Urinary bladder (tissue), 4 donors: ENCODE data around the gene SHISA5. TPM values are rescaled to one million over a fixed set of nuclear protein-coding genes. Genes with fewer than 3 reads are reported as not detected.

Source experiments
- DNase-seq: peaks from one replicate; pipeline ENCODE4 v3.0.0-alpha.2; 2015; ENCODE audit errors: extremely low spot score
- H3K27ac ChIP-seq: one replicate; pipeline ENCODE4 v1.5.1; 2013; ENCODE audit warnings: low read depth, mild to moderate bottlenecking, moderate library complexity
- H3K36me3 ChIP-seq: one replicate; pipeline ENCODE4 v1.6.1; 2013; ENCODE audit warnings: mild to moderate bottlenecking, moderate library complexity; ENCODE audit not compliant: insufficient read depth
- H3K4me1 ChIP-seq: one replicate; pipeline ENCODE4 v1.6.1; 2013; ENCODE audit warnings: mild to moderate bottlenecking, moderate library complexity; ENCODE audit not compliant: insufficient read depth
- H3K4me3 ChIP-seq: one replicate; pipeline ENCODE4 v1.5.1; 2013; ENCODE audit warnings: low read depth, low read length
- WGBS: extraction: QIAGEN DNeasy Blood & Tissue Kit; methylation state at CpG from one replicate; pipeline ENCODE4 v1.1.7; 2013; 5-methylcytosine and 5-hydroxymethylcytosine counted together
- polyA plus RNA-seq: library from polyadenylated mRNA; stranded (reverse); fragments of 200-250 nt; gene quantifications from one replicate; pipeline ENCODE4 v1.2.3, GENCODE V29; 2013
- total RNA-seq: library from RNA; depleted of rRNA; stranded (reverse); fragments of >200 nt; gene quantifications from one replicate; pipeline ENCODE4 v1.2.3, GENCODE V29; 2014
- donor health status: healthy with polysubstance abuse.
- donor health status: healthy.

SHISA5 gene
- total and polyA plus RNA-seq, 2 donors: 62.5 to 209 TPM

DNA sequence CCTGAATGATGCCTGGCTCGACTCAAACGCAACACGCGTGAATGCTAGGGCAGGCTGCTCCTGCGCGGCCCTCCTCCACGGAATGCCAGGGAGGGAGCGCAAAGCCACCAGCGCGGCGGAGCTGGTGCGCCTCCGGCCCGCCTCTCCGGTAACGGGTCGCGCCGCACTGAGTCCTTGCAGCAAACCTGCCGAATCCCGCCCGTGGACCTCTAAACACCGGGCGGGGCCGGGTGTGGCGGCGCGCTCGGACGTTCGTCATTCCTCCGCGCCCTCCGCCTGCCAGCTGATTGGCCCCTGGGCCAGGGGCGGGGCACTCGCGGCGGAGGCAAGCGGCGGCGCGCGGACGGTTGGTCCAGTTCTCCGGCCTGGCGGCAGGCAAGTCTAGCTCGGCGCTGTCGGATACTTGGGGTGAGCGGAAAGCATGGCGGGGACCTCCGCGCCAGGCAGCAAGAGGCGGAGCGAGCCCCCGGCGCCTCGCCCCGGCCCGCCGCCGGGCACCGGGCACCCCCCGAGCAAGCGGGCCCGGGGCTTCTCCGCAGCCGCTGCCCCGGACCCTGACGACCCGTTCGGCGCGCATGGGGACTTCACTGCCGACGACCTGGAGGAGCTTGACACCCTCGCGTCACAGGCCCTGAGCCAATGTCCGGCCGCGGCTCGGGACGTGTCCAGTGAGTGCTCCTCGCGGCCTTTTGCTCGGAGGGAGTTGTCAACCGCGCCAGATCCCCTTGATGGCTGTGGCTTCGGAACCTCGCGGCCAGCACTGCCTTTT, 57.4 kb downstream of the SHISA5 start, which contains the start of gene ATRIP:
Gene ATRIP (plus strand): TSS at position 313 of the 769 bp plus-strand sequence. CDS start 109 bp downstream, at position 422.
- Histone ChIP-seq H3K4me1 (no peaks in the 10 kb centered on the region), H3K27ac (peak within 1 kb of the TSS; percentile 81), H3K36me3 (no peaks in the 10 kb centered on the region), H3K4me3 (peak within 1 kb of the TSS; percentile 62)
- peak; percentile 54 for DNase-seq
- under 1% methylated on average over 91 of the region's 91 CpGs for WGBS

DNA sequence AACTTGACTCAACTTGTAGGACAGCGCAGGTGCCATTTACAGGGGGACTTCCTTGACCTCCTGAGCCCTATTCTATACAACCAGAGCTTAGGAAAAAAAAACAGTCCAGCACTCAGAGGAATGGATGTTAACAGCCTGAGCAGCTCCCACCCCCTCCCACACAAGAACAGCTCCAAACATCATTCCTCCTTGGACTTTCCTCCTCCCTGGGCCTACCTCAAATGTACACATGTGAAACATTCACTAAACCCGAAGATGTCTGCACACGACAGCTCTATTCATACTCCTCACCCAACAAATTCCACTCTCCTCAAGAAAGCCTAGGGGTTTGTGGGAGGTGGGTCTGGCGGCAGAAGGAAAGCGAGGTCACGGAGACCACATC, 57.9 kb downstream of the SHISA5 start:
- WGBS: 10% methylated on average over 6 of the region's 6 CpGs
- DNase-seq: no peak
- H3K27ac ChIP-seq: peak overlapping the region; percentile 68
- peak overlapping the region; percentile 62 for H3K4me3 ChIP-seq
- no peaks in the 10 kb centered on the region for H3K4me1 ChIP-seq
- H3K36me3 ChIP-seq: no peaks in the 10 kb centered on the region

DNA sequence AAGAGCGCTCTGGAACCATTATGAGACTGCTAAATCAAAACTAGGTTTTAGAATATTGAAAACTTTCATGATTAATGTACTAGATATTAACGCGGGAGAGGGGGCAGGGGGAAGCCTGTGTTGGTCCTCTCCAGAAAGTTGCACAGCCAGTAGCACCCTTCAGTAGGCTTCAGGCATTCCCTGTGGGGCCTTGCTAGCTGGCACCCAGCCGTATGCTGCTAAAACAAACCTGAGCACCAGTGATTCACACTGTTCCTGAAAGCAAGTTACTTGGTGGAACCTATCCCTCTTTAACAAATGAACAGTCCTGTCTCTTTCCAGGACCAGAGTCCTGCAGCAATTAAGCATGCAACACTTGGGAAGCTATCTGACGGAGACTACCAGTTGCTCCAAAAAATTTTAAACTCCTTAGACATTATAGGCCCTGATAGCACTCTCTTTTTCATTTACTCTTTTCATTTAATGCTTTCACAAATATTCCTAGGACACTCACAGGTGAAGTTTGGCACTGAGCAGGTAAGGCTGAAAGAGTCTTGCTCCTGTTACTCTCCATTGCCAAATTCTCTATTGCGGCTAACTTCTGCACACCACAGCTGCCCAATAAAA, 58.6 kb downstream of the SHISA5 start:
- H3K36me3 ChIP-seq: no peaks in the 10 kb centered on the region
- no peak overlapping the region for H3K4me3 ChIP-seq
- WGBS: 79% methylated on average over 6 of the region's 6 CpGs
- no peaks in the 10 kb centered on the region for H3K4me1 ChIP-seq
- DNase-seq: no peak
- no peak overlapping the region for H3K27ac ChIP-seq

DNA sequence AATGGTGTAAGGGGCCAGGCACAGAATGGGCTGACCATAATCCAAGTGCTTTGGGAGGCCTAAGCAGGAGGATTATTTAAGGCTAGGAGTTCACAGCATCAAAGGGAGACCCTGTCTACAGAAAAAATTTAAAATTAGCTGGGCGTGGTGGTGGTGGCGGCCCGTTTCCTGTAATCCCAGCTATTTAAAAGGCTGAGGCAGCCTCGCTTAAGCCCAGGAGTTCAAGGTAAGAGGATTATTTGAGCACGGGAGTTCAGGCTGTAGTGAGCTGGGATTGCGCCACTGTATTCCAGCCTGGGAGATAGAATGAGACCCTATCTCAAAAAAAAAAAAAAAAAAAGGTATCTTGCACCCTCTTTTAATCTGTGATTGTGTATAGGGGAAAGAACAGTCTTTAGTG, 62.0 kb downstream of the SHISA5 start:
- H3K4me1 ChIP-seq: no peaks in the 10 kb centered on the region
- DNase-seq: no peak
- 78% methylated on average over 6 of the region's 6 CpGs for WGBS
- no peaks in the 10 kb centered on the region for H3K36me3 ChIP-seq
- H3K27ac ChIP-seq: no peak overlapping the region
- H3K4me3 ChIP-seq: no peak overlapping the region

DNA sequence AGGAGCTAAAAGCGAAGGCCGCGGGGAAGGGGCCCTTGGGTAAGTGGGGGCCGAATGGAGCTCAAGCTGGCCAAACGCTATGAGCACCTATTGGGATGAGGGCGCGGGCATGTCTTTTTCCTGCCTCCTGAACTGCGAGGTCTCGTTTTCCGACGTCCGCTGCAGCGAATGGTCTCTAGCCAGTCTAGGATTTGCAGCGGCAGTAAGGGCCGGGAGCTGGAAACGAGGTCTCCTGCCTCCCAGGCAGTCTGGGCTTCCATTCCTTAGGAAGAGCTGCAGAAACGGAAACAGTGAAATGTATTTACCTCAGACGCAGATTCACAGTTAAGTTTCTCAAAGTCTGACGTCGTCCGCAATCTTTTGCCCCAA, 63.4 kb downstream of the SHISA5 start:
- DNase-seq: no peak
- Histone ChIP-seq H3K27ac (peak overlapping the region; percentile 97), H3K4me1 (no peaks in the 10 kb centered on the region), H3K4me3 (peak overlapping the region; percentile 85), H3K36me3 (no peaks in the 10 kb centered on the region)
- WGBS: under 1% methylated on average over 21 of the region's 21 CpGs

DNA sequence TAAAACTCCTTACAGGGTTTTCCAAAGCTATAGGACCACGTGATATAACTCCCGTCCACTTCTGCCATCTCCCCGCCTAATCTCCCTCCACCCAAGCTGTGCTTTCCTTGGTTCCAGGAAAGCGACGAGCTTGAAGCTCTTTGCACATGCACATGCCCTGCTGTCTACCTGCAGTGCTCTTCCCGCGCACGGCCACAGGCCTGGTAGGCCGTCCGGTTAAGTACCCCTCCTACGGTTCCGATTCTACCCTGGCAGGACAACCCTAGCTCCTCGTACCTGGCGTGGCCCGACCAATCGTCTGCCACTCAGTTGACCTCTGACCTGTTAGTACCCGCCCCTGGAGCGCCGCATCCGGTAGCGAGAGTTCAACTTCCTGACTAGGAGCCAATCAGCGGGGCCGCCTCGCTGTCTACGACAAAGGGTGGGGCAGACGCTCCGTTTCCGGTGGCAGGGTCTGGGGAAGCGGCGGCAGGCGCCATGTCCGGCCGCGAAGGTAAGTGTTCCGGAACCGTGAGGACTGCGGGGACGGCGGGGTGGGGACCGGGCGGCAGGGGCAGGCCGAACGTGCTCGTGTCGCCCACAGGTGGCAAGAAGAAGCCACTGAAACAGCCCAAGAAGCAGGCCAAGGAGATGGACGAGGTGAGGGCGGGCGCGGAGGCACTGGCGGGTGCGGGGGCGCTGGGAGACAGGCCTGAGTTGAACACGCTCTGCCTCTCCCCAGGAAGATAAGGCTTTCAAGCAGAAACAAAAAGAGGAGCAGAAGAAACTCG, 64.0 kb downstream of the SHISA5 start, which contains the start of the genes CCDC51 and TMA7:
Gene CCDC51 (minus strand): TSS at position 300 of the 770 bp plus-strand sequence. CDS start 4,991 bp downstream, outside the sequence.
Gene TMA7 (plus strand): TSS at position 438 of the 770 bp plus-strand sequence. CDS start 40 bp downstream, at position 478.
- H3K4me1 ChIP-seq: no peaks in the 10 kb centered on the region
- under 1% methylated on average over 54 of the region's 54 CpGs for WGBS

DNA sequence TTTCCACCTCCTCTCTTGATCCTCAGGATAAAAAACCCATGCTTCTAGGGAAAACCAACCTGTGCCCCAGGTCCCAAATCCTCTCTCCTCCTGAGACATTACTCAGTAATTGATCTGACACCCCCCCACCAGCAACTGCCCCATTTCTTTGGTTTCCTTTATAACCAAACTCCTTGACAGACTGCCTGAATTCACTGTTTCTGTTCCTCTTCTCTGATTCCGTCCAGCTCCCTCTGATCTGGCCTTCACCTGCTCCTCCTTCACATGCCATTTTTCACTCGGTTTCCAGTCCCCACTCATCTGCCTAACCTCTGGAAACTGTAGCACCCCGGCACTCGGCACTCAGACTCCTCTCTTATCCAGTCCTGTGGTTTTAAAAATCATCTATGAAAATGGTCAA, 66.2 kb downstream of the SHISA5 start:
- 83% methylated on average over 4 of the region's 4 CpGs for WGBS
- H3K27ac ChIP-seq: no peak overlapping the region
- H3K4me3 ChIP-seq: no peak overlapping the region
- no peaks in the 10 kb centered on the region for H3K36me3 ChIP-seq
- no peaks in the 10 kb centered on the region for H3K4me1 ChIP-seq
- DNase-seq: no peak

More for the DNA sequence above, 64.0 kb downstream of the SHISA5 start, which contains the start of the genes CCDC51 and TMA7:
- Histone ChIP-seq H3K36me3 (no peaks in the 10 kb centered on the region), H3K4me3 (peak within 1 kb of the TSS; percentile 85), H3K27ac (peak within 1 kb of the TSS; percentile 97)
- peak; percentile 94 for DNase-seq

DNA sequence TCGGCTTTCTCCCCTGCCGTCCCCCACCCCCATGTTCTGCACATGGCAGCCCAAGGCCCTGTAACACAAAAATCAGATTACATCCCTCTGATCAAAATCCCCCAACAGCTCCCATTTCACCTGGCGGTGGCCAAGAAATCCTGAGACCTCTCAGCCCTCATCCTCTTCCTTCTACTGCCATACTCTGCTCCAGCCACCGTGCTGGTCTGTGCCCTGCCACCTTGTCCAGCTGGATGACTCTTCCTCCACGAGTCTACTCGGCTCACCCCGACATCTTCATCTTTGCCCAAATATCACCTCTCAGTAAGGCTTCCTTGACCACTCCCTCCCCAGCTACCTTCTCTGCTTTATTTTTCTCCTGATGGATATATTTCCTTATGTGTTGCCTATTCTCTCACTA, 67.1 kb downstream of the SHISA5 start:
- Histone ChIP-seq H3K4me3 (no peak overlapping the region), H3K27ac (no peak overlapping the region), H3K36me3 (no peaks in the 10 kb centered on the region), H3K4me1 (no peaks in the 10 kb centered on the region)
- 81% methylated on average over 7 of the region's 7 CpGs for WGBS
- DNase-seq: no peak

DNA sequence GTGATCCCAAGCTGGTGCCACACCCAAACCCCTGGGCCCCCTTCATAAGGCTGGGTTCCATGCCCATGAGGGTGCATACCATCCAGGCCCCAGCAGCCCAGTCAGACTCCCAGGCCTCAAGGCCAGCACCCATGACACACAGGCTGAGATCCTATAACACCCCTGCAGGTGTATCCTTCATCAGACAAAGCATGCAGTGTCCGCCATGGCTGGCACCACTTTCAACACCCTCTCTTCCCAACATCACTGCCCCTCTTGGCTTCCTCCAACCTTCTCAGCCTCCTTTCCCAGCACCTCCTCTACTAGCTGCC, 67.5 kb downstream of the SHISA5 start:
- 84% methylated on average over 1 of the region's 1 CpG for WGBS

DNA sequence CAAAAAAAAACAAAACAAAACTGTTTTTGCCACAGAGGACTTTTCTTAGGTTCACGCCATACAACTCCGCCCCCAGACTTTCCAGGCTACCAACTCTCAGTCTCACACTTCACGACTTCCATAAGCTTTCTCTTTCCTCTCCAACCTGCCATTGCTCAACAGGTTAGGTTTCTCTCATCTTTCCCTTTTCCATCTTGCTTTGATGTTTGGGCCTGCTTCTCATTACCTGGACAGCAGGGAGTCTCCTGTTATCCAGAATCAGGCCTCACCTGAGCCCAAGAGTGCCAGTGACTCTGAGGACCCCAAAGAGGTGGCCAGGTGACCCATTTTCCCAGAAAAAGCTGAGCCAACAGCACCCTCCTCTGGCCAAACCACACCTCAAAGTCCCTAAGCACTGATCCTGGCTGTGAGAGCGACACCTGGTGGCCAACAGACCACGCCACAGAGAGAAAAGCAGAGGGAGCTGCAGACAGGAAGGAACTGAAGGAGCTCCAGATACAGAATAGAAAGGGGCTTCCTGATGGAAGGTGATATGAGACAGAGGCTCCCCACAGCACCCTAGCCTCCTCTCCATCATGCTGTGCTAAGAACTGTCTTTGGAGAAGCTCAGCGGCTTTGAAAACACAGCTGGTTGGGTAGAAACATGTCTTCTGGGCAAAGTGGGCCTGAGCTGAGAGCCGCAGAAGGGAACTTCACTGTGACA, 68.0 kb downstream of the SHISA5 start:
- H3K4me1 ChIP-seq: no peaks in the 10 kb centered on the region
- DNase-seq: peak; percentile 70
- H3K27ac ChIP-seq: no peak overlapping the region
- H3K4me3 ChIP-seq: no peak overlapping the region
- no peaks in the 10 kb centered on the region for H3K36me3 ChIP-seq
- WGBS: 47% methylated on average over 7 of the region's 7 CpGs

More for the DNA sequence above, 67.5 kb downstream of the SHISA5 start:
- no peaks in the 10 kb centered on the region for H3K4me1 ChIP-seq
- no peaks in the 10 kb centered on the region for H3K36me3 ChIP-seq
- H3K27ac ChIP-seq: no peak overlapping the region
- no peak for DNase-seq
- H3K4me3 ChIP-seq: no peak overlapping the region

DNA sequence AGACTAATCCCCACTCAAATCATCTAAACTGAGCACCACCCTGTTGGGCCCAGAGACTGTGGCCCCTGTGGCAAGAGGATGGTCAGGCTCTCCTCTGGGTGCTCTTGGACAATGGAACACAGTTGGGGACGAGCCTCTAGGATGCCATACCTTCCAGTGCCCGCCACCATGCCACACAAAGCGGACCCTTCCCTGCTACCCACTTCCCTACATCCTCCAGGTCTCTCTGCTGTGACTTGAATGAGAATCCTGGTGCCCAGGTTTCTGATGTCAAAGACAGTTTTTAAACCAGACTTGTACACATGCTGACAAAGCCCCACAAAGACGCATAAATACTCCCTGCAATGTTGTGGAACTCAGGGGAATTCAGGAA, 68.8 kb downstream of the SHISA5 start:
- no peak for DNase-seq
- no peaks in the 10 kb centered on the region for H3K36me3 ChIP-seq
- H3K27ac ChIP-seq: no peak overlapping the region
- WGBS: 84% methylated on average over 4 of the region's 4 CpGs
- H3K4me3 ChIP-seq: no peak overlapping the region
- H3K4me1 ChIP-seq: no peaks in the 10 kb centered on the region

DNA sequence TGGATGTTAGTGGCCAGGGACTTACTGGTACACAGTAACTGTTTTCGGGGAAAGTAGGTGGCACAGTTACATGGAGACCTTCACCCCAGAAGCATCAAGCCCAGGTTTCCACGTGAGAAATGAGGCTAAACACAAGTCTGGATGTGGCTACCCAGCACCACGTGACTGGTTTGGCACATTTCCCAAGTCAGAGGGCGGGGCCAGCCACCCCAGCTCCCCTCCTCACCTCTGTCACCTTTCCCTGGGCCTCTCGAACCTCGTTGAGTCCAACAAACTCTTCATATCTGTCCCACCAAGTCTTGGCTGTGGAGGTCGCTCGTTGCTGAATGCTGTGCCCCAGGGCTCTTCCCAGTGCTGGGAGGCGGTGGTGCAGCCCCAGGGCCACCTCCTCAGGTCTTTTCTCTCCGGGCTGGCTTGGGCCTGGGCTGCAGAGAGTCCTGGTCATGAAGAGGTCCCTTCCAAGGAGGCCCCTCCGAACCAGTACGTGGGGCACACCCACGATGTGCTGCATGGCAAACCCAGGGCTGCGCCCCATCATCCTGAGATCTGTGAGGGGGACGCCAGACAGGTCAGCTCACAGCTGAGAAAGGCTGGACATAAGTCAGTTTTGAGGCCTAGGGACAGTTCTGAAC, 69.3 kb downstream of the SHISA5 start:
- WGBS: 71% methylated on average over 15 of the region's 15 CpGs
- H3K36me3 ChIP-seq: no peaks in the 10 kb centered on the region
- H3K4me3 ChIP-seq: no peak overlapping the region
- H3K4me1 ChIP-seq: no peaks in the 10 kb centered on the region
- no peak overlapping the region for H3K27ac ChIP-seq
- no peak for DNase-seq
